ENCODE results near the gene FMNL3.

Gene FMNL3

GRCh38 chr12:49674318-49674981 is 32.8 kb downstream of the FMNL3 start:
- DNase-seq = no peak

GRCh38 chr12:49673446-49674317 is 33.5 kb downstream of the FMNL3 start:
- no peak for DNase-seq

DNA sequence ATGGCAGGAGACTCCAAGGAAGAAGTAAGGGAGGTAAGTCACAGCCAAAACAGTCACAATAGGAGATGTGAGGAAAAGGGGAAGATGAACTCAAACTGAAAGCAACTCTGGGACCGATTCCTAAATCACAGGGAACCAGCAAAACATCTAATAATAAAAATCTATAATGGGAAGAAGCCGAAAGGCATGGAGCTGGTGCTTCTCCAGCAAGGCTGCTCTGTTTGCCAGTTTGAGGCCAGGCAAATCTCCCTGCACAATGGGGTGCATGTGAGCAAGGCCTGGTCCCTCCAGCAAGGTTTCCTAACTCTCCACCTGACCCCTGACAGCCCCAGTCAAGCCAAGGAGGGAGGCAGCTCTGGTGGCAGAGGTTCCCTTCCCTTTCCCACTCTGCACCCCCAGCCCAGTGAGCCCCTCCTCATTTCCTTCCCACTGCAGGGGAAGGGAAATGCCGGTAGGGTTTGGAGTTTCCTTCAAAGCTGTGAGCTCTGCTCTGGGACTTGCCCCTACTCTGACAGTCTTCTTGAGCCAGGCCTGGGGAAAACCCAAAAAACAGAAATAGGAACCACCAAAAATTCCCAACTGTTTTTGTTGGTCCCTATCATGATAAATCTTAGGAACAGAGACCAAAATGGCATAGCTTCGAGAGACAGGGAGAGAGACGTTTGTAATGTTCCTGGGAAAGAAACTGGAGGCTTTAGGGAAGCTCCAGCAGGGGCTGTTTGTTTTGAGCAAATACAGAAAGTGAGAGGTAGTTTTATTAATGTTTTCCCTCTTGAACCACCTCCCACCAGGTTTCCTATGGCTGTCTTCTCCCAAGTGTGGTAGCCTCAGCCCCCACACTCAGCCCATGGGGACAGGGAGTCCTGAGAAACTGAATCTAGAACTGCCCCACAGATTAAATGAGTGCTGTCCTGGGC is 34.6 kb downstream of the FMNL3 start:
- no peak for DNase-seq

DNA sequence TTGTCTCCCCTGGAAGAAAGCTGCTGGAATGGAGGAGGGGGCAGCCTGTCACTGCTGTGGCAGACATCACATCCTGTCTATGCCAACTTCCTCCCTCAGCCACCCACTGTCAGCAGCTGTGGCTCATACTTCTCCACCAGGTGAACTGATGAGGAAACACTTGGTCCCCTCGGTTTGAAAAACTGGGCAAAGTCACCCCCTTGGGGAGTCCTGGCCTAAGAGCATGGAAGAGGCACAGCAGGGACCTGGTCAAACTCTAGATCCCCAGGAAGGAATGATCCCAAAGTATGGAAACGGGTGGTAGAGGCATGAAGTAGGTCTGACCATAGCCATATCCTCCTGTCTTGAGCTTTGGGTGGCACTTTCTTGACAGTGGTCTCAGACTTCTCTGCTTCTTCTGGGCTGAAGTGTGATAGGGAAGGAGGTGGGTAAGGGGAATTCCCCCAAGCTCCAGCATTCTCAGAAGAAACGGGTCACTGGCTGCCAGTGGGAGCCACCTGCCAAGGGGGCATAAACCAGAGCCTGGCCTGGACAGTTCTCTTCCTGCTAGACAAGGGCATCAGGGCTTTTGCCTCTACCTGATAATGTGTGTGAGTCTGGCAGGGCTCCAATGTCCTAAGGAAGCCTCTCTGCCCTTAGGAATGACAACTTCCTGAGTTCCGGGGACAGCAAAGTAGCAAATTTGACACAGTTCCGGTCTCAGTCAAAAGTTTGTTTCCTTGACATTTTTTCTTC is 36.0 kb downstream of the FMNL3 start:
- DNase-seq = no peak

DNA sequence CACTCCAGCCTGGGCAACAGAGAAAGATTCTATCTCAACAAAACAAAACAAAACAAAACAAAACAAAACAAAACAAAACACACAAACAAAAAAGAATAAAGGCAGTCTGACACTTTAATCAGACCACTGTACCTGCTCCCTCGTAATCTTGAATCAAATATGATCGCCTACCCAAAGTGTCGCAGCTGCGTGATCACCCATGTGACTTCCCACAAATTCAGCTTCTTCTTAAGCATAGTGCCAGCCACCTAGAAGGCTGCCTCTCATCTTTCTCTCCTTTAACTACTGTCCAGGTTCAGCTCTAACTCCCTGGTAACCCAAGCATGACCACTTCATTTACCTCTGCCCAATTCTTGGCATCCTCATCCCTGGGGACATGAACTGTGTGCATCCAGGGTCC is 37.4 kb downstream of the FMNL3 start:
- DNase-seq = no peak

GRCh38 chr12:49667325-49668090 is 39.7 kb downstream of the FMNL3 start:
- no peak for DNase-seq

DNA sequence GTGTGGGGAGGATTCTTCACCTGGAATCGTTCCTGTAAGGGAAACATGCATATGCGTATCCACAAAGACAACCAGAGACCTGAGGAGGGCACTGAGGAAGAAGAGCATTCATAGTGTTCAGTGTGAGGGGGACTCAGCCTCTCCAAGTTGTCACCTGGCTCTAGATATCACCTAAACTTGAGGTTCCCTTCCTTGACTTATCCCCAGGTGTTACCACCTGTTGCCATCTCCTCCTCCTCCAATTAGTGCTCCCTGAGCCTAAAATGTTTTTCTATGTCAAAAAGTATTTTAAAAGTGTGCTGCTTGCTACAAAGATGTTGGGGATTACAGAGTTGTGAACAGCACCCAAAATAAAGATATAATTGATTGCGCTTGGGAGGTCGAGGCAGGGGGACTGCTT is 41.0 kb downstream of the FMNL3 start:
- no peak for DNase-seq

GRCh38 chr12:49665384-49665783 is 41.8 kb downstream of the FMNL3 start:
- DNase-seq = no peak

DNA sequence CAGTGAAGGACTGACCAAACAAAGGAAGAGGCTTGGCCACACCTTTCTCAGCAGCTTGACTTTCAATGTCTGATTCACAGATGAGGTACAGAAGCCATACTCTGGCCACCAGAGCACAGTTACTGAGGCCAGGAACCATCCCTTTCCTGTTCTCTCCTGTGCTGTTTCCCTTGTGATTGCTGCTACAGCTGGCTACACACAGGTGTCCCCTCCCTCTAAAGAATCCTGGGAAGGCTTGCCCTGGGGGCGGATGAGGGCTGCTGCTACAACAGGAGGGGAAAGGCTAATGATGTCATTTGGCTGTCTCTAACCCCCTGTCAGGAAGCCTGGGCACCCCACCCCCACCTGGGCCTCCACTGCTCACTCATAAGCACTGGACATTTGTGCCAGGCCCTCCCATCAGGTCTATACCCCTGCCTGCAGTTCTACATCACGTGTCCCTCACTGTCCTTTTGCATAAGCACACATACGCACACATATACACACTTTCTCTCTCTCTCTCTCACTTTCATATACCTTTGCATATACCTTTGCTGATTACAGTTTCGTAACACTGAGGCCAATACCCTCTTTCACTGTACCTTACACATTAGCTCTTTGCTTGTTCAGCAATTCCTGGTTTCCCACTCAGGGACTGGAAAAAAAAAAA is 42.5 kb downstream of the FMNL3 start:
- no peak for DNase-seq

DNA sequence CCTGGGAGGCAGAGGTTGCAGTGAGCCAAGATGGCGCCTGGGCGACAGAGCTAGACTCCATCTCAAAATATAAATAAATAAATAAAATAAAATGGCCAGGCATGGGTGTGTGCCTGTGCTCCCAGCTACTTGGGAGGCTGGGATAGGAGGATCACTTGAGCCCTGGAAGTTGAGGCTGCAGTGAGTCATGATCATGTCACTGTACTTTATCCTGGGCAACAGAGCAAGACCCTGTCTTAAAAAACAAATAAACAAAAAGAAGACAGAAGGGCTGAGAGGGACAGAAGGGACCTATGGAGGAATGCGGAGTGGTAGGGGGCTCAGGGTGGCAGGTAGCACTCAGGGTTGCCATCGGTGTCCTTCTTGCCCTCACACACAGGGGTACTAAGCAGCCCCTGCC is 43.0 kb downstream of the FMNL3 start:
- DNase-seq = no peak

DNA sequence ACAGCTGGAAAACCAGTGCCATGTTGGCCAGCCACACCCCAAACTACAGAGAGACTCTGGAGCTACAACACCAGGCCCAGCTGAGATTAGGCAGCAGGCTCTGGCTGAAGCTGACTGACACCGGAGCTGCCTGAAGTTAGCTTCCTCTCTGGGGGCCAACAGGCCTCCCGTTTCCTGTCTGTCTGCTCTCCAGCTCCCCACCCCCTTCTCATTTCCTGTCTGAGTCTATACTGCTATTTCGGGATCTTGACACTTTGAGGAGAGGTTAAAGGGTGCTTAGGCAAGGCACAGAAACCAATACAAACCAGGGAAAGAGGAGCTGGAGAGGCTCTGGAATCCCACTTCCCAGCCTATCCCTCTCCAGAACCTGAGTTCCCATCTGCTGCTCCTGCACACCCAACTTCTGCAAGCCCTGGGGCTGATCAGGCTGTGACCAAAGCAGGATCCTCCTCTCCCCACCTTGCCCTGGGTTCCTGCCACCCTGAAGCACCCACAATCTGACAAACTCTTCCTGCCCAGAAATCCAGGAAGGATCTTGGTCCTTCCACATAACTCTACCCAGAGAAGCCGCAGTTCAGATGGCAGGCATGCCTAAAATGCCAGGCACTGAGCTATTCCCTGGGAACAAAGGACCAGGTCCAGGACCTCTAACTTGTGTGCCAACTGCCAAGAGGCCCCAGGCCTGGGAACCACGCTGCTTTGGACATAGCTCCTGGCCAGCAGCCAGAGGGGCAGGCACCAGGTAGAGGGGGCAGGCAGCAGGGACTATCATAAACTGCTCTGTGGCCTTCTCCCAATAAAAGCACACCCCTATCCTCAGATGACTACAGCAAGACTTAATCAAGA is 44.0 kb downstream of the FMNL3 start:
- DNase-seq = no peak

DNA sequence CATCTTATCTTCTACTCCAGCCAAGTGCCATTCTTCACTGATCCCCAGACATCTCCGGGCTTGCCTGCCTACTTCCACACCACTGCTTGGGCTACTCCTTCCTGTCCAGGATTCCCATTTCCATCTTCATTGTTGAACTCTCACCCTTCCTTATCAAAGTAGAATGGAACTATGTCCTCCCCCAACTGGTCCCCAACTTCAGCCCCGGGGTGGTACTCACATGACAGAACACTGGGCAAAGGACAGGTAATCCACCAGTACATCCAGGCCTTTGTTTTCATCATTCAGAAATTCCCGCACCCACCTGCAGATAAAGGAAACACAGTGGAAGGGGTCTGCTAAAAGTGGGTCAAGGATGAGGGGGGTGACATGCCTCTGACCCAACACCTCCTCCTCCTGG is 45.5 kb downstream of the FMNL3 start:
- no peak for DNase-seq

- no peak for DNase-seq
Measured at GRCh38 chr12:49661191-49661590, 46.0 kb downstream of the FMNL3 start.

DNA sequence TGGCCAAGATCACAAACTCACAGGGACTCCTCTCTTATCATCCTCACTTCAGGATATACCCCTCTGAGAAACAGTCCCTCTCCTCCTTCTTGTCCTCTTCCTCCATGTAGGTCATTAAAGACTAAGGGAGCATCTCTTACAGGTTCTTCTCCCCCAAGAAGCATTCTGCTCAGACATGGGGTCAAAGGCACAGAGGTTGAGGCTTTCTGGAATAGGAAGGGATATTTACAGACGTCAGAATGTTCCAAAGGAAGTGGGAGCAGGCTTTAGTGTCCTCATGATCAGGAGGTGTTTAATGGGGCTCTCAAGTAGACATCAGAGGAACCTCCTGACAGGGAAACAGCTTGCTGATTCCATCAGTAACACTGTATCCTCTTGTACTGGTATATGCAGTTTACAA is 47.5 kb downstream of the FMNL3 start:
- DNase-seq = no peak

GRCh38 chr12:49658276-49658675 is 48.9 kb downstream of the FMNL3 start:
- DNase-seq = no peak

DNA sequence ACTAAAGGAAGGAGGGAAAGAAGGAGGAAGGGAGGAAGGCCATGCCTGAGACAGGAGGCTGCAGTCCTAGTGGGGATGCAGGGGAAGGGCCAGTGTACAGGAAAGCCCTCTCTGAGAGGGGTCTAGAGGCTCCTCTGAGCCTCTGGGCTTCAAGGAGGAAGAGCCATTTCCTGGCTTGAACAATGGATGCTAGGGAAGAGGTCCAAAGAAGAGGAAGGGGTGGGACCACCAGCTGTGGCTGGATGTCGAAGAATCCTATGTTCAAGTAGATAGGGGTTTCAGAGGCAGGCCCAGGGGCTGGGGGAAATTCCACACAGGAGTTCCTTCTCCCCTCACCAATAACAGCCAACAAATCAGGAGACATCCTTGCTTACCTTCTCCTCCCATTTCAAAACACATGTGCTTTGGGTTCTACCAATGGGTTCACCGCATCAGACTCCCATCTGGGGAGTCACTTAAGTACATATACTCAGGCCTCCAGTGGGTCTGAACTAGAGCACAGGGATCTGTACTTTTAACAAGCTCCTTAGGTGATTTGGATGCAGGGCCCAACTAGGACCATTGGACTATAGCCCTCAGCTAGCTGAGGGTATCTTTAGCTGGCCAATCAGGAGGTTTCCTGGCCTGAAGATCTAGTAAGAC is 51.5 kb downstream of the FMNL3 start:
- no peak for DNase-seq

GRCh38 chr12:49654715-49655114 is 52.5 kb downstream of the FMNL3 start:
- DNase-seq = no peak

DNA sequence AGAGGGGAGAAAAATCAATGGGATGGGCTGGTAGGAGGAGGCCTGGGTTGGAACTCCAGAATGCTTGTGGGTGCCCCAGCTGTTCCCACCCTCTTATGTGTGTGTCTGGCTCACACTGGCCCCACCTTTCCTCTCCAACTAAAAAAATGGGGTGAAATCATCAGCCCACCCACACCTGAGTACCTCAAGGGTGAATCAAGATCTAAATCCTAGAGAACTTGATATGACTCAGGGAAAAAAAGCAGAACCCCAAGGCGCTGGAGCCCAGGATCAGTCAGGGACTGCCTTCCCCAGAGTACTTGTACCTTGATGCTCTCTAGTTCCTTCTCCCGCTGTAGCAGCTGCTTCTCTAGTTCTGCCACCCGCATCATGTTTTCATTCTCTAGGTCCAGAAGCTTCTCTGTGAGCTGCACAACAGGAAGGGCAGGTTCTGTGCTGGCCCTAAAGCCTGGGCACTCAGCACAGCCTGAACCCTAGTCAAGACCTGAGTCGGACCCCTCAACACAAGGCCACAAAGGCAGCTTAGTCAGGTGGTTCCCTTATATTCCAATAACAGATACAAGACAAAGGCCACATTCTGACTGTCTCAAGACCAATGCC is 54.2 kb downstream of the FMNL3 start:
- DNase-seq = no peak

DNA sequence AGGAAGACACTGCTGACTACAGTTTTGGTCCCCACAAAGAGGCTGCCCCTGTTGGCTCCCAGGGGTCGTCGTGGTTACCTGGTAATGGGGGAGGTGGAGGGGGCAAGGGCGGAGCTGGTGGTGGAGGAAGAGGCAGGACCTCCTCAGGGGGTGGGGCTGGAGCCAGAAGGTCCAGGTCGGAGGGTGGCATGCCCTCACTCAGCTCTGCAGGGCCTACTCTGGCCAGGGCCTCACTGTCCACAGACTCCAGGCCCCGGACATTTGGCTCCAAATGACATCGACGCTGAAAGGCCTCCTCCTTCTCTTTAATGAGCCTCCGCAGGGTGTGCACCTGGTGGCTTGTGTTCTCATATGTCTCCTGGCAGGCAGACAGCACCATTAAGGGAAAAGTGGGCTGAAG is 55.4 kb downstream of the FMNL3 start:
- no peak for DNase-seq

All from NCI-H1048 (cell line).